ENCODE measurements around the gene ST3GAL3.

- TF ChIP-seq CTCF (IDR thresholded peaks at IDR 0.05) (no peak), POLR2A (IDR thresholded peaks at IDR 0.05) (no peak), POLR2AphosphoS5 (IDR thresholded peaks at IDR 0.05) (no peak)
Measured at GRCh38 chr1:43954036-43954435, 246.7 kb downstream of the ST3GAL3 start.
